Measurements from ENCODE around the gene FXR2. TPM values are rescaled to one million over a fixed set of nuclear protein-coding genes. Genes with fewer than 3 reads are reported as not detected.

Gene FXR2
- total RNA-seq, 1 donor from 2014 or later, result 37.9 TPM

- H3K9me3 Mint-ChIP-seq (ENCODE audit: unreplicated experiment), result no peaks in the 10 kb centered on the region
- peaks cover 18% of the 10 kb centered on the region for H3K4me1 Mint-ChIP-seq (ENCODE audit: unreplicated experiment)
- TF ChIP-seq CTCF (IDR thresholded peaks at IDR 0.05; ENCODE audit: unreplicated experiment), result no peak
- DNase-seq (ENCODE audit: low spot score), result no peak
- peak overlapping the region; percentile 80 for H3K4me3 Mint-ChIP-seq (ENCODE audit: unreplicated experiment)
- H3K27ac Mint-ChIP-seq (ENCODE audit: unreplicated experiment), result no peak overlapping the region
- peaks cover 6% of the 10 kb centered on the region for H3K27me3 Mint-ChIP-seq (ENCODE audit: unreplicated experiment)
- H3K36me3 Mint-ChIP-seq (ENCODE audit: low read depth, unreplicated experiment), result peaks cover 3% of the 10 kb centered on the region
These were observed 65.2 kb downstream of the FXR2 start for GRCh38 chr17:7549401-7550055.

- peak within 1 kb of the TSS; percentile 83 for H3K4me3 Mint-ChIP-seq (ENCODE audit: unreplicated experiment)
- no peak within 1 kb of the TSS for H3K27ac Mint-ChIP-seq (ENCODE audit: unreplicated experiment)
- peaks cover 18% of the 10 kb centered on the region for H3K4me1 Mint-ChIP-seq (ENCODE audit: unreplicated experiment)
- peaks cover 3% of the 10 kb centered on the region for H3K36me3 Mint-ChIP-seq (ENCODE audit: low read depth, unreplicated experiment)
- H3K9me3 Mint-ChIP-seq (ENCODE audit: unreplicated experiment), result no peaks in the 10 kb centered on the region
- no peak for TF ChIP-seq CTCF (IDR thresholded peaks at IDR 0.05; ENCODE audit: unreplicated experiment)
- H3K27me3 Mint-ChIP-seq (ENCODE audit: unreplicated experiment), result peaks cover 6% of the 10 kb centered on the region
- DNase-seq (ENCODE audit: low spot score), result peak; percentile 44
These were observed 65.9 kb downstream of the FXR2 start, which contains the start of gene TNFSF12 for GRCh38 chr17:7548585-7549400. Gene TNFSF12, plus strand, starts transcription at chr17:7549058. Its CDS starts 96 bp downstream, at chr17:7549154.

GRCh38 chr17:7544911-7545310 lies 69.8 kb downstream of the FXR2 start:
- no peaks in the 10 kb centered on the region for H3K36me3 Mint-ChIP-seq (ENCODE audit: low read depth, unreplicated experiment)
- peaks cover 4% of the 10 kb centered on the region for H3K27me3 Mint-ChIP-seq (ENCODE audit: unreplicated experiment)
- DNase-seq (ENCODE audit: low spot score), result no peak
- no peak for TF ChIP-seq CTCF (IDR thresholded peaks at IDR 0.05; ENCODE audit: unreplicated experiment)
- H3K4me1 Mint-ChIP-seq (ENCODE audit: unreplicated experiment), result peaks cover 8% of the 10 kb centered on the region
- H3K27ac Mint-ChIP-seq (ENCODE audit: unreplicated experiment), result no peak overlapping the region
- H3K4me3 Mint-ChIP-seq (ENCODE audit: unreplicated experiment), result no peak overlapping the region
- H3K9me3 Mint-ChIP-seq (ENCODE audit: unreplicated experiment), result no peaks in the 10 kb centered on the region

Other genes starting within 250 kb of the FXR2 start
- gene TNK1, start 233.8 kb downstream of the FXR2 start, total RNA-seq (ENCODE audit: unreplicated experiment), result 1.7 TPM
- gene PLSCR3, start 220.4 kb downstream of the FXR2 start, total RNA-seq (ENCODE audit: unreplicated experiment), result 74.2 TPM
- gene TMEM256, start 210.8 kb downstream of the FXR2 start, total RNA-seq (ENCODE audit: unreplicated experiment), result 94.7 TPM
- 54.8 TPM for gene NLGN2, start 207.1 kb downstream of the FXR2 start, total RNA-seq (ENCODE audit: unreplicated experiment)
- 0.38 TPM for gene SPEM1, start 194.6 kb downstream of the FXR2 start, total RNA-seq (ENCODE audit: unreplicated experiment)
- gene SPEM2, start 189.3 kb downstream of the FXR2 start, total RNA-seq (ENCODE audit: unreplicated experiment), result 0.15 TPM
- gene SPEM3, start 186.0 kb downstream of the FXR2 start, total RNA-seq (ENCODE audit: unreplicated experiment), result not detected
- gene TMEM102, start 179.5 kb downstream of the FXR2 start, total RNA-seq (ENCODE audit: unreplicated experiment), result 6.1 TPM
- 19.7 TPM for gene FGF11, start 175.4 kb downstream of the FXR2 start, total RNA-seq (ENCODE audit: unreplicated experiment)
- 11.8 TPM for gene CHRNB1, start 169.8 kb downstream of the FXR2 start, total RNA-seq (ENCODE audit: unreplicated experiment)
- 21.5 TPM for gene ZBTB4, start 135.3 kb downstream of the FXR2 start, total RNA-seq (ENCODE audit: unreplicated experiment)
- gene SLC35G6, start 133.5 kb downstream of the FXR2 start, total RNA-seq (ENCODE audit: unreplicated experiment), result not detected
- 198 TPM for gene POLR2A, start 130.5 kb downstream of the FXR2 start, total RNA-seq (ENCODE audit: unreplicated experiment)
- 16.3 TPM for gene TNFSF12, start 65.8 kb downstream of the FXR2 start, total RNA-seq (ENCODE audit: unreplicated experiment)
- gene TNFSF13, start 56.1 kb downstream of the FXR2 start, total RNA-seq (ENCODE audit: unreplicated experiment), result 5.6 TPM
- 57.8 TPM for gene SENP3, start 53.0 kb downstream of the FXR2 start, total RNA-seq (ENCODE audit: unreplicated experiment)
- 1.6 TPM for gene CD68, start 35.3 kb downstream of the FXR2 start, total RNA-seq (ENCODE audit: unreplicated experiment)
- gene MPDU1, start 31.0 kb downstream of the FXR2 start, total RNA-seq (ENCODE audit: unreplicated experiment), result 51.8 TPM
- gene SOX15, start 24.8 kb downstream of the FXR2 start, total RNA-seq (ENCODE audit: unreplicated experiment), result 1.3 TPM
- gene SAT2, start 12.9 kb upstream of the FXR2 start, total RNA-seq (ENCODE audit: unreplicated experiment), result 100 TPM
- 0.95 TPM for gene SHBG, start 15.2 kb upstream of the FXR2 start, total RNA-seq (ENCODE audit: unreplicated experiment)
- 10.4 TPM for gene ATP1B2, start 36.0 kb upstream of the FXR2 start, total RNA-seq (ENCODE audit: unreplicated experiment)
- 95.5 TPM for gene TP53, start 72.6 kb upstream of the FXR2 start, total RNA-seq (ENCODE audit: unreplicated experiment)
- 21.3 TPM for gene WRAP53, start 73.6 kb upstream of the FXR2 start, total RNA-seq (ENCODE audit: unreplicated experiment)
- 61.9 TPM for gene EFNB3, start 90.3 kb upstream of the FXR2 start, total RNA-seq (ENCODE audit: unreplicated experiment)
- 0.72 TPM for gene DNAH2, start 102.8 kb upstream of the FXR2 start, total RNA-seq (ENCODE audit: unreplicated experiment)
- 47.4 TPM for gene KDM6B, start 219.3 kb upstream of the FXR2 start, total RNA-seq (ENCODE audit: unreplicated experiment)
- 13.6 TPM for gene TMEM88, start 240.2 kb upstream of the FXR2 start, total RNA-seq (ENCODE audit: unreplicated experiment)
- 97.9 TPM for gene NAA38, start 242.7 kb upstream of the FXR2 start, total RNA-seq (ENCODE audit: unreplicated experiment)
- gene CYB5D1, start 243.1 kb upstream of the FXR2 start, total RNA-seq (ENCODE audit: unreplicated experiment), result 6.4 TPM

Measured in endothelial cell (in vitro differentiated cells).